GM19468 (cell line): Measurements from ENCODE around the gene GRAMD1B.

Experiments used
- ATAC-seq: cut with Tn5 transposase; IDR thresholded peaks from one replicate; pipeline ENCODE4 v1.9.1; 2021; ENCODE audit warnings: mild to moderate bottlenecking, moderate library complexity, moderate number of reproducible peaks; ENCODE audit not compliant: unreplicated experiment; ENCODE audit errors: extremely low read depth

Gene GRAMD1B

DNA sequence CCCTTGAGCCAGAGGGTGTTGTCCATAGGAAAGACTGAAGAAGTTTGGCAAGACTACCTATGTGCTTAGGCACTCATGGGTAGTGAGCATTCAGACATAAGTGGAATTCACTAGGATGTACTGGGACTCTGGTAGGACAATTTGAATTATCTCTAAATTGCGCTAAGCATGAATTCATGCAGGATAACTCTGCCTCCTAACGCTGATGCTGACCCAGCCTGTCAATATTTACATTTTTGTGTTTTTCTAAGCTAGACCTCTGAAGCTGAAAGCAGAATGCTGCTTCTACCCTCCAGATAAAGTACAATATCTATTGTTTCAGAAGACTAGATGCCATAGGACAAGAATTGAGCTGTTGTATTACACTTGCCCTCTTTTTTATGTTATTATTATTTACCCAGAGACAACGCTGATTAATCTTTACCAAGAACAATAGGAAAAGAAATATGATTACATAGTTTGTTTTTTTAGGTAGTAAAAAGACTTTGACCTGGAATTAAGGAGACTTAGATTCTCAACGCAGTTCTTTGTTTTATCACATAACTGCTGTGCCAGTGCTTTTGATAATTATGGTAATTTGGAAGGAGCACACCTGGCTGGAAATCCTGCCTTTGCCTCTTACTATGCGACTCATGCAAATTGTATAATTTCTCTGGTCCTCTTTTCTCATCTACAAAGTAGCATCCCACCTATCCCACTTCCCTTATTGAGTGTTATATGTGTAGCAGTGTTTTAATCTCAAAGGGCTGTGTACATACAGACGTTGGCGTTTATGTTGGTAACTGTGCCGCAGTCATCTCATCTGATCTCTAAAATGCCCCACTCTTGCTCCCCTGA lies 21.2 kb upstream of the GRAMD1B start:
- ATAC-seq = no peak

- ATAC-seq = no peak
These were observed 20.4 kb upstream of the GRAMD1B start for GRCh38 chr11:123409456-123410217.

DNA sequence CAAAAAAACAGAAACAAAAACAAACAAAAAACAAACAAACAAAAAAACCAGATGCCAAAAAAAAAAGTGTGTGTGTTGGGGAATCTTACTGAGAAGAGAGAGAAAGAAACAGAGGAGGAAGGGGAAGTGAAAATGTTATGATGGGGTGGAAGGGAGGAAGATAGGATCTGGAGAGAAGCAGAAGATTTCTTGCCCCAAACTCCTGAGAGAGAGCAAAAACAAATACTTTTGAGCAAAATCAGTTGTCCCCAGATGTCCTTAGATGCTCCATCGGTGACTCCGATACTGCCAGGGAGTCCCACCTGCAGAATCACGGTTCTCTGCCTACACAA lies 19.9 kb upstream of the GRAMD1B start:
- no peak for ATAC-seq

DNA sequence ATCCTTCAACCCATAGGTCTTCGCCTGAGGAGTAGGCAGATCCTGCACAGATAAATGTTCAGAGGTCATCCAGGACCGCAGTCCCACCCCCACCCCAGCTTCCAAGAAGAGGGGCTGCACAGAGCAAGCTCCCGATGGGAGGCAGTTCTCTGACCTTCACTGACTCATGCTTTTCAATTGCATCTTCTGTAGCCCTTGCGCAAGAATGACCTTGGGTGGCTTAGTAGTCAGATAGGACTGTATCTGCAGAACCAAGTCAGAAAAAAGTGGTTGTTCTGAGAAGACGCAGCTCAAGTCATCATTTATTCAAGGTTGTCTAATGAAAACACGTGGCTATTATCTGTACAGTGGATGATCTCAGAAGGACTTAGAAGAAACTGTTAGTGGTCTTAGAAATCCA lies 16.4 kb upstream of the GRAMD1B start:
- ATAC-seq = no peak

- no peak for ATAC-seq
These were observed 13.5 kb upstream of the GRAMD1B start for GRCh38 chr11:123416566-123416965.

DNA sequence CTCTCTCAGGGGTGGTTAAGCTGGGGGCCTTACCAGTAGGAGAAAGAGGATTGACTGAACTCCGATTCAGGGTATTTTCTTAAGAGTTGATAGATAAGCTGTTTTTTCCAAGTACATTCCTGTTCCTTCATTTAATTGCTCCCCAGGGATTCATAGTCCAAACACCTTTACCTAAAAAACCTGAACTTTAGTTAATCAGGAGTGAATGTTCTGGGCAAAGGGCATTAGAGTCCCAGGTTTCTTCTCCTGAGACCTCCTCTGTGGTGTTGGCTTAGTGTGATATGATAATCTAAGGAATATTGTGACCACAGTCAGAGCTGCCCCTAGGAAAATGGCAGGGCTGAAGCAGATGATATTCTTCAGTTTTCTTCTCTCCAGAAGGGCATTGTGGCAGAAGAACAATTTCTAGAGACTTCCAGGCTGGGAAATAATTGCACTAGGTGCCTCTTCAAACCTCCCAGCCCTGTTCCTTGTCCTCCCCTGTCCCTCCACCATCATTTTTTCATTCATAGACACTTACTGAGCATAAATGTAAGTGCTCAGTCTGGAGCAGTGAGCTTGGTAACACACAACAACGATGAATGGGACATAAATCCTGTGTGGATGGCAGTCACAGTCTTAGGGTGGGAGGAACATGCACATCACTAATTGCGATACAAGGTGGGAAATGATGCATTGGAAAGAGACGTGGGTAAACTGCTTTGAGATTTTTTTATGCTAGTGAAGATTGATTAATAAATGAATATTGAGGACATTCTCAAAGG lies 11.5 kb upstream of the GRAMD1B start:
- ATAC-seq = no peak

GRCh38 chr11:123419731-123420452 lies 10.2 kb upstream of the GRAMD1B start:
- ATAC-seq = no peak

DNA sequence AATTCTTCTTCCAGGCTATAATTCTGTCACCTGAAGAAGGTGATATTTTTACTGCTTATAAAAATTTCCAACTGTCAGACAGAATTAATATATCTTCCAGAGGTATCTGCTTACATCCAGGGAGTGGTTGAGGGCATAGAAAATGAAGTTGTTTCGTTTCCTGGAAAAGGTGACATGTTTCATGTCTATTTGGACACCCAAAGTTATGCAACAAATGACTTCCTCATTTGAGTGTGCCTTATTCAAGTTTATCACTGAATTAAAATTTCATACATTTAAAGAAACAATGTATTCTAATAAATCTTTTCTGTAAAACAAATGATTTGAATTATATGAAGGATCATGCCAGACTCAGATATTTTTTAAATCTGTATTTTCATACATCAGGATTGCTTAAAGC lies 8.5 kb upstream of the GRAMD1B start:
- ATAC-seq = no peak

- no peak for ATAC-seq
These were observed 4.7 kb upstream of the GRAMD1B start for GRCh38 chr11:123425367-123425766.

GRCh38 chr11:123426789-123427188 lies 3.3 kb upstream of the GRAMD1B start:
- no peak for ATAC-seq

DNA sequence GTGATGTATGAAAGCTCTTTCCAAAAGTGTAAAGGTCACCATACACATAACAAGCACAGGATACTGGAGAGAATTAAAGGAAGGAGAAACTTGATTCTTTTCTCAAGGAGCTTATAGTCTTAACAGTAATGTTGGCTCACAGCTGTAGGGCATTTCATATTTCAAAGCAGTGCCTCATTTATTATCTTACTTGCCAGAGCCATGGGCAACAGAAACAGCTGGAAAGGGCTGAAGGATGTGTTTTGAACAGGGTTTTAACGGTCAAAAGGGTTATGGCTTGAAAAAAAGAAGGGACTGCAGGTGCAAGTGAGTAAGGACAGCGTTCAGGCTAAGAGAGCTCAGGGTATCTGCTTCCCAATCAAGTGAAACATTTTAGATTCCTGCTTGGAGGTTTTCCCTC lies 2.7 kb upstream of the GRAMD1B start:
- no peak for ATAC-seq

GRCh38 chr11:123428116-123428715 lies 1.9 kb upstream of the GRAMD1B start:
- no peak for ATAC-seq

DNA sequence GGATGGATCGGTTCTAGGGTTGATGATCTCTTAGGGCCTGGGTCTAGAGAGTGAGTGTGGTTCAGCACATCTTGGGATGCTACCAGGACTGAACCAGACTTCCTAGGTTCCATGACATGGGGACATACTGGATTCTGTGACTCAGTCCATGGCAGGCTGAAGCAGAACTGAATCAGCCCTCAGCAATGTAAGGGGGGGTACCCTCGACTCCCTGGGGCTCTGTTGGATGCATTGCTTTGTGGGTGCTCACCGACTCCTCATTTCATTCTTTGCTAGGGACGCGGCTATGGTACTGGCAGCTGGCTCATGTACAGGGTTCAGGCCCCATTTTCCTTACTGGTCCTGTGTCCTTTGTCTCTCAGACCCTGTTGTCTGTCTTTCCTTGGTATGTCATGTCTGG lies 733 bp upstream of the GRAMD1B start:
- ATAC-seq = no peak

DNA sequence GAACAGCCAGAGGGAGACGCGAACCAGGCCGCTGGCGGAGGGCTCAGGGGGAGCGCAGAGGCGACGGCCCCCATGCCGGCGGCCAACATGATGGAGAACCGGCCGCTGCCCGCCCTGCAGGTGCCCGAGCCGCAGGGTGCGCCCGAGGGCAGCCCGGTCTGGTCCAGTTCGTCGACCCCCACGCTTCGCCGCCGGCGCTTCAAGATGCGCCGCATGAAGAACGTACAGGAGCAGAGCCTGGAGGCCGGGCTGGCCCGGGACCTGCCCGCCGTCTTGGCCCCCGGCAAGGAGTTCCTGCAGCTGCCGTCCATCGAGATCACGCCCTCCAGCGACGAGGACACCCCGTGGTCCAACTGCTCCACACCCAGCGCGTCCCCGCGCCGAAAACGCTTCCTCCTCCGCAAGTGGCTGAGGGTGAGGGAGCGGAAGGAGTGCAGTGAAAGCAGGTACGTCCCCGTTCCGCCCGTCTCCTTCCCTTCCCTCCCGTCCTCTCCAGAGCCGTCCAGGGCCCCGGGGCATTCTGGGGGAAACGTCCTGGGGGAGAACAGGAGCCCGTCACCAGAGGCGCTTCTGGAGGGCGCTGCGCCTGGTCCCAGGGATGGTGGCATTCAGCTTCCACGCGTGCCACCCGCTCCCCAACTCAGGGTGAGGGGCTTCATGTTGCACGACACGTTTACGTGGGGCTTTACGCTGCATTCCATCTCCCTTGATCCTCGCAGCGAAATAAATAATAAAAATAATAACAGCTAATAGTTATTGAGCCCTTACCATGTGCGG lies 840 bp downstream of the GRAMD1B start:
- ATAC-seq = no peak

- no peak for ATAC-seq
These were observed 1.6 kb downstream of the GRAMD1B start for GRCh38 chr11:123431619-123432018.

GRCh38 chr11:123434262-123434661 lies 4.2 kb downstream of the GRAMD1B start:
- ATAC-seq = no peak

GRCh38 chr11:123434911-123435310 lies 4.8 kb downstream of the GRAMD1B start:
- ATAC-seq = no peak

GRCh38 chr11:123437236-123437979 lies 7.3 kb downstream of the GRAMD1B start:
- ATAC-seq = no peak
